OCI-LY7 (cell line): ENCODE results near the gene MYT1. TPM values are rescaled to one million over a fixed set of nuclear protein-coding genes. Genes with fewer than 3 reads are reported as not detected.

Experiments used
- BruUV-seq: library from RNA; stranded (reverse); fragments of 400-500 nt; replicated peaks from 2 replicates; lab custom pipeline; 2021; lab: Mats Ljungman, UMichigan
- CTCF ChIA-PET: fragments of 300-600 bp; sonication (Branson Sonifier 250); formaldehyde crosslinking; loops from one replicate; lab custom pipeline; 2022; ENCODE audit warnings: antibody characterized with exemption; ENCODE audit not compliant: unreplicated experiment; lab: Charles Lee
- POLR2A ChIA-PET: fragments of 300-600 bp; sonication (Branson Sonifier 250); formaldehyde crosslinking; loops from one replicate; lab custom pipeline; 2022; ENCODE audit warnings: antibody characterized with exemption; lab: Charles Lee
- DNase-seq: peaks from one replicate; pipeline ENCODE4 v3.0.0-alpha.2; 2015; ENCODE audit warnings: low spot score
- H2AFZ ChIP-seq: fragments of 200-600 bp; sonication (generic), shearing (Covaris generic); 2 replicates; pipeline ENCODE4 v1.6.1; 2014; ENCODE audit warnings: mild to moderate bottlenecking, antibody characterized with exemption, low read length, moderate library complexity
- H3K27ac ChIP-seq: fragments of 200-600 bp; sonication (generic); 2 replicates; pipeline ENCODE4 v1.5.1; 2014; ENCODE audit warnings: mixed run types, low read depth, mild to moderate bottlenecking, moderate library complexity, low read length, inconsistent platforms; ENCODE audit not compliant: poor library complexity, severe bottlenecking
- H3K36me3 ChIP-seq: fragments of 200-600 bp; sonication (generic); 2 replicates; pipeline ENCODE4 v1.6.1; 2014; ENCODE audit warnings: mild to moderate bottlenecking, antibody characterized with exemption, low read length, moderate library complexity, mixed read lengths; ENCODE audit not compliant: insufficient read depth
- H3K4me1 ChIP-seq: fragments of 200-600 bp; sonication (generic); 2 replicates; pipeline ENCODE4 v1.5.1; 2014; ENCODE audit warnings: mild to moderate bottlenecking, low read length; ENCODE audit not compliant: insufficient read depth, poor library complexity, severe bottlenecking
- H3K4me2 ChIP-seq: fragments of 200-600 bp; sonication (generic); 2 replicates; pipeline ENCODE4 v1.6.1; 2014; ENCODE audit warnings: mild to moderate bottlenecking, low read length
- H3K4me3 ChIP-seq: fragments of 200-600 bp; sonication (generic); 2 replicates; pipeline ENCODE4 v1.5.1; 2014; ENCODE audit warnings: mild to moderate bottlenecking, low read depth, low read length; ENCODE audit not compliant: poor library complexity, severe bottlenecking
- H3K79me2 ChIP-seq: fragments of 200-600 bp; sonication (generic); 2 replicates; pipeline ENCODE4 v1.6.1; 2016; ENCODE audit warnings: low read depth, mild to moderate bottlenecking, low read length, moderate library complexity, mixed read lengths; ENCODE audit not compliant: insufficient read depth
- H3K9me2 ChIP-seq: fragments of 200-600 bp; sonication (generic); 2 replicates; pipeline ENCODE4 v1.6.1; 2016; ENCODE audit warnings: mild to moderate bottlenecking, low read length, mixed read lengths; ENCODE audit not compliant: insufficient read depth
- H3K9me3 ChIP-seq: fragments of 200-600 bp; sonication (generic); 2 replicates; pipeline ENCODE4 v1.6.1; 2014; ENCODE audit warnings: mild to moderate bottlenecking, mixed run types, low read length, mixed read lengths
- H4K20me1 ChIP-seq: fragments of 200-600 bp; sonication (generic); 2 replicates; pipeline ENCODE4 v1.6.1; 2014; ENCODE audit warnings: mild to moderate bottlenecking, antibody characterized with exemption, low read length, moderate library complexity, mixed read lengths; ENCODE audit not compliant: insufficient read depth
- EZH2phosphoT487 ChIP-seq: fragments of 200-600 bp; sonication (generic); IDR thresholded peaks from 2 replicates; pipeline ENCODE4 v1.6.1; 2018; ENCODE audit warnings: low read depth, borderline replicate concordance, mild to moderate bottlenecking, mixed run types, antibody characterized with exemption, low read length, moderate library complexity, mixed read lengths
- intact Hi-C: fragments of 100-400 bp; cut with micrococcal nuclease; formaldehyde crosslinking; loops from one replicate; pipeline ENCODE4 v1.10.0; 2022; ENCODE audit not compliant: unreplicated experiment
- total RNA-seq, 2 experiments: library from RNA; depleted of rRNA in 1 of 2; stranded (reverse); fragments of >200 nt in 1 of 2; shearing (Covaris generic) in 1 of 2; gene quantifications; 2 replicates each; pipeline ENCODE4 v1.2.3, GENCODE V29; 2014 to 2022
- TF ChIP-seq, protein P1 (sequence below): fragments of 200-600 bp; sonication (generic); conservative IDR thresholded peaks from 2 replicates; pipeline ENCODE4 v1.5.1; 2014; ENCODE audit warnings: mild to moderate bottlenecking, antibody characterized with exemption, low read length, moderate library complexity, mixed read lengths

MYT1 gene
- total RNA-seq, 2 experiments from 2014 or later = 0.32 to 0.95 TPM

GRCh38 chr20:64168381-64169090 lies 4.3 kb downstream of the MYT1 start:
- H3K9me2 ChIP-seq = no peaks in the 10 kb centered on the region
- no peaks in the 10 kb centered on the region for H3K79me2 ChIP-seq
- no peaks in the 10 kb centered on the region for H4K20me1 ChIP-seq
- no peak for DNase-seq
- no peak overlapping the region for H3K4me3 ChIP-seq
- H3K36me3 ChIP-seq = no peaks in the 10 kb centered on the region
- TF ChIP-seq, protein P1, sequence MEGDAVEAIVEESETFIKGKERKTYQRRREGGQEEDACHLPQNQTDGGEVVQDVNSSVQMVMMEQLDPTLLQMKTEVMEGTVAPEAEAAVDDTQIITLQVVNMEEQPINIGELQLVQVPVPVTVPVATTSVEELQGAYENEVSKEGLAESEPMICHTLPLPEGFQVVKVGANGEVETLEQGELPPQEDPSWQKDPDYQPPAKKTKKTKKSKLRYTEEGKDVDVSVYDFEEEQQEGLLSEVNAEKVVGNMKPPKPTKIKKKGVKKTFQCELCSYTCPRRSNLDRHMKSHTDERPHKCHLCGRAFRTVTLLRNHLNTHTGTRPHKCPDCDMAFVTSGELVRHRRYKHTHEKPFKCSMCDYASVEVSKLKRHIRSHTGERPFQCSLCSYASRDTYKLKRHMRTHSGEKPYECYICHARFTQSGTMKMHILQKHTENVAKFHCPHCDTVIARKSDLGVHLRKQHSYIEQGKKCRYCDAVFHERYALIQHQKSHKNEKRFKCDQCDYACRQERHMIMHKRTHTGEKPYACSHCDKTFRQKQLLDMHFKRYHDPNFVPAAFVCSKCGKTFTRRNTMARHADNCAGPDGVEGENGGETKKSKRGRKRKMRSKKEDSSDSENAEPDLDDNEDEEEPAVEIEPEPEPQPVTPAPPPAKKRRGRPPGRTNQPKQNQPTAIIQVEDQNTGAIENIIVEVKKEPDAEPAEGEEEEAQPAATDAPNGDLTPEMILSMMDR = no peak
- TF ChIP-seq EZH2phosphoT487 = no peak
- BruUV-seq = no TSS peak
- H3K9me3 ChIP-seq = no peaks in the 10 kb centered on the region
- H3K27ac ChIP-seq = no peak overlapping the region
- H2AFZ ChIP-seq = no peak overlapping the region
- ChIA-PET POLR2A (no interaction called here), CTCF (no interaction called here)
- no peak overlapping the region for H3K4me2 ChIP-seq
- no peaks in the 10 kb centered on the region for H3K4me1 ChIP-seq
- intact Hi-C loops = no loop called here

- Histone ChIP-seq H3K27ac (no peak overlapping the region), H3K4me2 (no peak overlapping the region), H4K20me1 (no peaks in the 10 kb centered on the region), H3K36me3 (no peaks in the 10 kb centered on the region), H3K4me3 (no peak overlapping the region), H3K9me3 (no peaks in the 10 kb centered on the region), H2AFZ (no peak overlapping the region), H3K79me2 (no peaks in the 10 kb centered on the region), H3K9me2 (no peaks in the 10 kb centered on the region), H3K4me1 (no peaks in the 10 kb centered on the region)
- ChIA-PET POLR2A (no interaction called here), CTCF (no interaction called here)
- DNase-seq = no peak
- intact Hi-C loops = no loop called here
- BruUV-seq = no TSS peak
- TF ChIP-seq EZH2phosphoT487 = no peak
- TF ChIP-seq, protein P1 = no peak
Measured at GRCh38 chr20:64169091-64169560, 4.9 kb downstream of the MYT1 start.

DNA sequence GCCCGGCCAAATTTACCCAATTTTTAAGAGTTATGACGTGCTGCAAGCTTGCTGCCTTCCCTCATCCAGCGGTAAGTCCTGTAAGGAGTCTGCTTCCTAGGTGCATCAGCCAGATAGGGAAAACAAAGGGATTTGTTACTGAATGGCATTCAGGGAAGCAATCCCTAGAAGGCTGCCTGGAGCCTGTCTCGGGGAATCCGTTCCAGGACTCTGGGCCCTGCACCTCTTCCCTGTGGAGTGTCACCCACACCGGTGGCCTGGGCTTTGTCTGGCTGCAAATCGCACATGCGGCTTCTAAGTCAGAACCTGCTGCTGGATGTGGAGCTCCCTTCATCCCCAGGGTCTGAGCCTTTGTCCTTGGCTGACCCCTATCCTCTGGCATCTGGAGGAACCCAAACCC lies 7.0 kb downstream of the MYT1 start:
- H3K27ac ChIP-seq = no peak overlapping the region
- H3K4me2 ChIP-seq = no peak overlapping the region
- no TSS peak for BruUV-seq
- no peaks in the 10 kb centered on the region for H3K36me3 ChIP-seq
- no peaks in the 10 kb centered on the region for H3K79me2 ChIP-seq
- H3K9me2 ChIP-seq = no peaks in the 10 kb centered on the region
- no peaks in the 10 kb centered on the region for H3K9me3 ChIP-seq
- TF ChIP-seq, protein P1 = no peak
- no peak for TF ChIP-seq EZH2phosphoT487
- H2AFZ ChIP-seq = no peak overlapping the region
- POLR2A ChIA-PET = no interaction called here
- intact Hi-C loops = no loop called here
- no peaks in the 10 kb centered on the region for H3K4me1 ChIP-seq
- no peaks in the 10 kb centered on the region for H4K20me1 ChIP-seq
- CTCF ChIA-PET = no interaction called here
- no peak overlapping the region for H3K4me3 ChIP-seq
- DNase-seq = no peak
